HepG2 (cell line): ENCODE data around the gene APLP1. TPM values are rescaled to one million over a fixed set of nuclear protein-coding genes. Genes with fewer than 3 reads are reported as not detected.

Source experiments
- ATAC-seq: fragments of 200-7000 bp; cut with Tn5 transposase; 3 replicates; pipeline ENCODE4 v1.9.1; 2020; ENCODE audit warnings: mild to moderate bottlenecking, moderate library complexity
- BruUV-seq: library from RNA; stranded (reverse); fragments of 400-500 nt; replicated peaks from 2 replicates; lab custom pipeline; 2021; lab: Mats Ljungman, UMichigan
- CTCF ChIA-PET: fragments of 300-600 bp; formaldehyde crosslinking; extraction: SDS; loops from one replicate; lab custom pipeline; 2021; ENCODE audit warnings: low total read pairs, inconsistent platforms, low intra/inter-chr PET ratio; lab: Yijun Ruan, JAX
- POLR2A ChIA-PET: fragments of 350-600 bp; sonication (Branson Sonifier 250); formaldehyde crosslinking; loops from one replicate; lab custom pipeline; 2020; ENCODE audit warnings: antibody characterized with exemption, inconsistent platforms; lab: Yijun Ruan, JAX
- DNase-seq: peaks from one replicate; pipeline ENCODE4 v3.0.0-alpha.2; 2015; ENCODE audit warnings: low spot score
- FAIRE-seq: peaks from 3 replicates; lab custom pipeline; 2011; peaks lifted over from hg19 to GRCh38; lab: Jason Lieb, UNC
- H2AFZ ChIP-seq: one replicate; pipeline ENCODE4 v1.6.1; 2011; ENCODE audit warnings: low read length, inconsistent platforms
- H3K27ac ChIP-seq: fragments of 300-600 bp; 3 replicates; pipeline ENCODE4 v1.8.0; 2011; ENCODE audit warnings: mixed run types, mild to moderate bottlenecking, mixed read lengths, low read length, inconsistent platforms; ENCODE audit not compliant: insufficient read depth; ENCODE audit errors: extremely low read length
- H3K27me3 ChIP-seq, 2 experiments: fragments of 200-600 bp in 1 of 2; 2 replicates in 1 of 2; 3 replicates in 1 of 2; pipeline versions ENCODE4 v1.6.0 to v1.8.0; 2011; ENCODE audit warnings: low read length in 2 of 2, mild to moderate bottlenecking in 2 of 2, moderate library complexity in 2 of 2, inconsistent platforms in 1 of 2; ENCODE audit not compliant: insufficient read depth in 2 of 2, control insufficient read depth in 1 of 2
- H3K36me3 ChIP-seq, 2 experiments: fragments of 200-600 bp in 1 of 2; replicated peaks in 1 of 2; 2 replicates in 1 of 2; 3 replicates in 1 of 2; pipeline versions ENCODE4 v1.5.1 to v1.8.0; 2011; ENCODE audit warnings: low read length in 2 of 2, inconsistent platforms in 1 of 2; ENCODE audit not compliant: insufficient read depth in 2 of 2, control insufficient read depth in 1 of 2
- H3K4me1 ChIP-seq: 2 replicates; pipeline ENCODE4 v1.5.1; 2012; ENCODE audit warnings: low read length, inconsistent platforms; ENCODE audit not compliant: insufficient read depth
- H3K4me2 ChIP-seq: 2 replicates; pipeline ENCODE4 v1.6.0; 2011; ENCODE audit warnings: low read depth, low read length, inconsistent platforms
- H3K4me3 ChIP-seq, 3 experiments: fragments of 200-600 bp in 1 of 3; sonication (generic), shearing (Covaris generic) in 1 of 3; replicated peaks in 1 of 3; 2 replicates each; pipeline ENCODE4 v1.5.1; 2011 to 2016; ENCODE audit warnings: low read length in 3 of 3, inconsistent platforms in 2 of 3, low read depth in 2 of 3, mild to moderate bottlenecking in 2 of 3, control low read depth in 1 of 3, mixed read lengths in 1 of 3; ENCODE audit not compliant: insufficient read depth in 1 of 3
- H3K79me2 ChIP-seq: one replicate; pipeline ENCODE4 v1.6.1; 2011; ENCODE audit warnings: low read length, inconsistent platforms; ENCODE audit not compliant: insufficient read depth
- H3K9ac ChIP-seq: 2 replicates; pipeline ENCODE4 v1.6.0; 2011; ENCODE audit warnings: mild to moderate bottlenecking, low read depth, low read length, inconsistent platforms; ENCODE audit not compliant: insufficient read depth
- H3K9me3 ChIP-seq: 2 replicates; pipeline ENCODE4 v1.5.1; 2012; ENCODE audit warnings: mild to moderate bottlenecking, low read length
- H4K20me1 ChIP-seq: 2 replicates; pipeline ENCODE4 v1.6.0; 2011; ENCODE audit warnings: inconsistent platforms, mild to moderate bottlenecking, low read length, moderate library complexity; ENCODE audit not compliant: insufficient read depth
- CENPX ChIP-seq: sonication (generic); formaldehyde crosslinking; IDR thresholded peaks from 2 replicates; pipeline ENCODE4 v1.9.0; 2021; ENCODE audit warnings: mild to moderate bottlenecking, missing genetic modification reagents, moderate library complexity
- GLI4 ChIP-seq: sonication (generic); formaldehyde crosslinking; IDR thresholded peaks from 2 replicates; pipeline ENCODE4 v1.5.1; 2020; ENCODE audit warnings: missing genetic modification reagents, mild to moderate bottlenecking, moderate library complexity, borderline replicate concordance
- HMGXB3 ChIP-seq: sonication (generic); formaldehyde crosslinking; IDR thresholded peaks from 2 replicates; pipeline ENCODE4 v1.4.0; 2020; ENCODE audit warnings: missing genetic modification reagents, borderline replicate concordance
- MXD1 ChIP-seq: sonication (generic); formaldehyde crosslinking; IDR thresholded peaks from 2 replicates; pipeline ENCODE4 v1.4.0; 2020; ENCODE audit warnings: mild to moderate bottlenecking, missing genetic modification reagents
- PAF1 ChIP-seq: IDR thresholded peaks from 2 replicates; pipeline ENCODE4 v1.6.1; 2016; ENCODE audit warnings: missing genetic modification reagents, missing compliant biosample characterization
- RAD21 ChIP-seq: fragments of 450-650 bp; formaldehyde crosslinking; IDR thresholded peaks from 2 replicates; pipeline ENCODE4 v1.5.0; 2020; ENCODE audit warnings: mild to moderate bottlenecking
- SIN3B ChIP-seq: fragments of 150-350 bp; IDR thresholded peaks from 2 replicates; pipeline ENCODE4 v1.6.1; 2014; ENCODE audit warnings: low read length
- ZBTB1 ChIP-seq: sonication (generic); formaldehyde crosslinking; IDR thresholded peaks from 2 replicates; pipeline ENCODE4 v1.4.0; 2020; ENCODE audit warnings: missing genetic modification reagents, borderline replicate concordance
- ZBTB38 ChIP-seq: sonication (generic); formaldehyde crosslinking; IDR thresholded peaks from 2 replicates; pipeline ENCODE4 v1.5.1; 2020; ENCODE audit warnings: mild to moderate bottlenecking, missing genetic modification reagents
- ZFP36L1 ChIP-seq: sonication (generic); formaldehyde crosslinking; IDR thresholded peaks from 2 replicates; pipeline ENCODE4 v1.8.0; 2022; ENCODE audit warnings: mild to moderate bottlenecking, missing genetic modification reagents, moderate library complexity
- WGBS: methylation state at CpG from one replicate; pipeline ENCODE4 v1.1.6; 2017; ENCODE audit warnings: low lambda C conversion rate; 5-methylcytosine and 5-hydroxymethylcytosine counted together
- in situ Hi-C: cut with HindIII; loops from 2 replicates; pipeline ENCODE4 v1.10.0; 2017; ENCODE audit warnings: low pct_unique_long_range_greater_than_20kb; ENCODE audit not compliant: extremely low pct_ligation_motif_present
- intact Hi-C: fragments of 100-400 bp; cut with micrococcal nuclease; formaldehyde crosslinking; loops from one replicate; pipeline ENCODE4 v1.10.0; 2022; ENCODE audit not compliant: unreplicated experiment
- polyA plus RNA-seq, 8 experiments: library from polyadenylated mRNA; depleted of rRNA in 3 of 8; stranded (reverse) in 7 of 8; unstranded in 1 of 8; fragments of >200 nt; fragmentation: Illumina TruSeq in 4 of 8; extraction: Trizol in 4 of 8; gene quantifications; 2 replicates each; pipeline versions ENCODE4 v1.2.1 to v1.2.3, GENCODE V29; 2011 to 2016; ENCODE audit warnings: low read depth in 4 of 8, missing spikeins in 1 of 8, mixed read lengths in 1 of 8; ENCODE audit not compliant: insufficient read depth in 1 of 8
- total RNA-seq, 5 experiments: library from RNA; depleted of rRNA; stranded (reverse); fragments of >200 nt; fragmentation: Illumina TruSeq; extraction: Trizol; gene quantifications; 2 replicates each; pipeline ENCODE4 v1.2.3, GENCODE V29; 2016; ENCODE audit warnings: low read depth in 1 of 5

Gene APLP1
- total and polyA plus RNA-seq, 2 of the 13 experiments (the other 11 are each of a cell fraction or from before 2014, with no cell fraction given): 2.0 to 2.9 TPM

GRCh38 chr19:35858311-35858710 lies 10.1 kb upstream of the APLP1 start:
- H3K79me2 ChIP-seq: no peaks in the 10 kb centered on the region
- H4K20me1 ChIP-seq: 0 out of 2 replicates have a peak, but pooled peaks cover 3% of the 10 kb centered on the region
- peaks cover 8 to 54% of the 10 kb centered on the region in 2 experiments for H3K27me3 ChIP-seq
- no TSS peak for BruUV-seq
- no peak for TF ChIP-seq PAF1 (CRISPR knock-in tag)
- no peak for TF ChIP-seq SIN3B
- TF ChIP-seq RAD21 (CRISPR knock-in tag): no peak
- TF ChIP-seq ZFP36L1 (CRISPR knock-in tag): no peak
- TF ChIP-seq CENPX: no peak
- TF ChIP-seq ZBTB1 (CRISPR knock-in tag): no peak
- no peak for TF ChIP-seq MXD1 (CRISPR knock-in tag)
- no peak for TF ChIP-seq ZBTB38 (CRISPR knock-in tag)
- TF ChIP-seq HMGXB3 (CRISPR knock-in tag): no peak
- TF ChIP-seq GLI4 (CRISPR knock-in tag): no peak
- H3K36me3 ChIP-seq: no peaks in the 10 kb centered on the region
- peaks cover 58% of the 10 kb centered on the region for H3K4me1 ChIP-seq
- CTCF ChIA-PET: no interaction called here
- no peak for ATAC-seq
- no peaks in the 10 kb centered on the region for H3K9me3 ChIP-seq
- no peak overlapping the region for H3K9ac ChIP-seq
- DNase-seq: no peak
- intact Hi-C loops: no loop called here
- POLR2A ChIA-PET: no interaction called here
- WGBS: 0% methylated on average over 1 of the region's 6 CpGs
- H3K4me2 ChIP-seq: no peak overlapping the region
- no peak overlapping the region for H2AFZ ChIP-seq
- no peak overlapping the region for H3K27ac ChIP-seq
- FAIRE-seq: no peak
- in situ Hi-C loops: no loop called here
- H3K4me3 ChIP-seq: no peak overlapping the region
